Calu3 (cell line): ENCODE measurements around the gene ART5. TPM values are rescaled to one million over a fixed set of nuclear protein-coding genes. Genes with fewer than 3 reads are reported as not detected.

ENCODE experiments used
- BruUV-seq: library from RNA; stranded (reverse); fragments of 400-500 nt; replicated peaks from 2 replicates; lab custom pipeline; 2021; lab: Mats Ljungman, UMichigan
- CTCF ChIA-PET: fragments of 300-600 bp; sonication (Branson Sonifier 250); formaldehyde crosslinking; loops from one replicate; lab custom pipeline; 2022; ENCODE audit warnings: antibody characterized with exemption; lab: Charles Lee
- DNase-seq: peaks from one replicate; pipeline ENCODE4 v3.0.0; 2022
- H3K27ac Mint-ChIP-seq: one replicate; pipeline ENCODE4 v1.8.0; 2022; ENCODE audit warnings: mixed read lengths; ENCODE audit not compliant: unreplicated experiment
- H3K27me3 Mint-ChIP-seq: one replicate; pipeline ENCODE4 v1.8.0; 2022; ENCODE audit warnings: mixed read lengths; ENCODE audit not compliant: unreplicated experiment
- H3K36me3 Mint-ChIP-seq: one replicate; pipeline ENCODE4 v1.8.0; 2022; ENCODE audit warnings: mild to moderate bottlenecking, moderate library complexity, mixed read lengths; ENCODE audit not compliant: insufficient read depth, unreplicated experiment
- H3K4me1 Mint-ChIP-seq: one replicate; pipeline ENCODE4 v1.8.0; 2022; ENCODE audit warnings: mild to moderate bottlenecking, low read depth, mixed read lengths; ENCODE audit not compliant: unreplicated experiment
- H3K4me3 Mint-ChIP-seq: one replicate; pipeline ENCODE4 v1.8.0; 2022; ENCODE audit warnings: mild to moderate bottlenecking, low read depth, moderate library complexity, mixed read lengths; ENCODE audit not compliant: unreplicated experiment
- H3K9me3 Mint-ChIP-seq: one replicate; pipeline ENCODE4 v1.8.0; 2022; ENCODE audit warnings: low read depth, mixed read lengths; ENCODE audit not compliant: unreplicated experiment
- CTCF ChIP-seq: fragments of 200-600 bp; IDR thresholded peaks from one replicate; pipeline ENCODE4 v1.8.0; 2022; ENCODE audit warnings: antibody characterized with exemption; ENCODE audit not compliant: unreplicated experiment
- intact Hi-C: fragments of 100-400 bp; cut with micrococcal nuclease; formaldehyde crosslinking; loops from one replicate; pipeline ENCODE4 v1.10.0; 2022; ENCODE audit not compliant: unreplicated experiment
- total RNA-seq: library from RNA; stranded (reverse); gene quantifications from 2 replicates; pipeline ENCODE4 v1.2.3, GENCODE V29; 2022

ART5 gene
- total RNA-seq, 1 experiment from 2014 or later, result not detected

- Mint-ChIP-seq H3K27me3 (peaks cover 59% of the 10 kb centered on the region), H3K4me1 (peaks cover 14% of the 10 kb centered on the region), H3K27ac (no peak overlapping the region), H3K9me3 (no peaks in the 10 kb centered on the region), H3K4me3 (peak overlapping the region; percentile 68), H3K36me3 (peaks cover 11% of the 10 kb centered on the region)
- no TSS peak for BruUV-seq
- CTCF ChIA-PET, result interaction anchor here (1.1 kb wide), 1 partner anchor 11 kb away, joined by 3 read pairs; no protein-coding TSS in a partner anchor
- no peak for TF ChIP-seq CTCF
- intact Hi-C loops, result no loop called here
- DNase-seq, result peak; percentile 80
Observed at GRCh38 chr11:3642071-3642951, 519 bp upstream of the ART5 start.

- CTCF ChIA-PET, result no interaction called here
- Mint-ChIP-seq H3K9me3 (no peaks in the 10 kb centered on the region), H3K4me1 (peaks cover 14% of the 10 kb centered on the region), H3K4me3 (peak overlapping the region; percentile 68), H3K27me3 (peaks cover 65% of the 10 kb centered on the region), H3K27ac (no peak overlapping the region), H3K36me3 (peaks cover 11% of the 10 kb centered on the region)
- DNase-seq, result no peak
- BruUV-seq, result no TSS peak
- no peak for TF ChIP-seq CTCF
- intact Hi-C loops, result no loop called here
Observed at GRCh38 chr11:3641191-3641590, 601 bp downstream of the ART5 start.

- Mint-ChIP-seq H3K9me3 (no peaks in the 10 kb centered on the region), H3K27me3 (peaks cover 76% of the 10 kb centered on the region), H3K4me1 (peaks cover 8% of the 10 kb centered on the region), H3K27ac (no peak overlapping the region), H3K36me3 (peaks cover 11% of the 10 kb centered on the region), H3K4me3 (no peak overlapping the region)
- DNase-seq, result no peak
- CTCF ChIA-PET, result no interaction called here
- BruUV-seq, result no TSS peak
- intact Hi-C loops, result no loop called here
- no peak for TF ChIP-seq CTCF
Observed at GRCh38 chr11:3639841-3640240, 2.0 kb downstream of the ART5 start.

GRCh38 chr11:3638513-3638912 is 3.3 kb downstream of the ART5 start:
- Mint-ChIP-seq H3K9me3 (no peaks in the 10 kb centered on the region), H3K27me3 (peaks cover 79% of the 10 kb centered on the region), H3K4me1 (no peaks in the 10 kb centered on the region), H3K4me3 (no peak overlapping the region), H3K36me3 (peaks cover 11% of the 10 kb centered on the region), H3K27ac (no peak overlapping the region)
- intact Hi-C loops, result no loop called here
- no peak for DNase-seq
- CTCF ChIA-PET, result no interaction called here
- no TSS peak for BruUV-seq
- TF ChIP-seq CTCF, result no peak
